ENCODE measurements around the gene ALX4. TPM values are rescaled to one million over a fixed set of nuclear protein-coding genes. Genes with fewer than 3 reads are reported as not detected.

ALX4 gene
- total and polyA plus RNA-seq, 2 of the 8 experiments (the other 6 are each of a cell fraction or from before 2014, with no cell fraction given) = not detected

DNA sequence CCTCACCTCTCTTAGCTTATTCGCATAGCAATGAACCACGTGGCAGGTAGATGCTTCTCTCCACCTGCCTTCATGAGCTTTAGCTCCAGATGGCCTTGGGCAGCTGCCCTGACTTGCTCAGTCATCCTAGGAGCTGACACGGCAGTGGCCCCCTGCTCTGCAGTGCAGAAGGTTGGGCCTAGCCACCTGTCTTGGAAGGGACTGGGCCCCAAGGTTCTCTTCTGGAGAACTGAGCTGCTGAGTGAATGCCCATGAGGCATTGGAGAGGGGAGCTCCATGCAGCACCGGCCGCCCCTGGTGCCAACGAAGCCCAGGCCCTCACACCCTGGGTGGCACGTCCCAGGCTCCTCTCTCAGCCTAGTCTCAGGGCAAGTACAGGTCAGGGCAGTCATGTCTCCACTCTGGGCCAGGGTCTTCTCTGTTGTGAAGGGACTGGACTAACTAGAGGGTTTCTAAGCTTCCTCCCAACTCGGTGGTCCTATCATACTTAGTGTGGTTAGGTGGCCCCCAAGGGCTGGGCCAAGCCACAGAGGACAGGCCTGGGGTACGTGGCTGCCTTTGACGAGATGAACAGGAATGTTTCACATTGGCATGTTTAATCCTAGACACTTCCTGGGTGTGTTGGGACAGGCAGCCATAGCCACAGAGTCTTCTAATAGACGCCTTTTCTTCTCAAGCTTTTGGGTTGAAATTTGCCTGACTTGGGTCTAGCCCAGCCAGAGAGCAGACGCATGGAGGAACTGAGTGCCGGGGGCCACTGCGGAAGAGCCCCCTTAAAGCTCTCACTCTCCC is 47.9 kb downstream of the ALX4 start:
- no peak overlapping the region for H3K4me3 ChIP-seq (ENCODE audit: extremely low read depth in 1 of 4, insufficient read depth in 2 of 4, low read depth in 3 of 4, low read length in 4 of 4)
- no peaks in the 10 kb centered on the region for H4K20me1 ChIP-seq (replicated peaks in 1 of 2; ENCODE audit: control insufficient read depth in 1 of 2, insufficient read depth in 2 of 2, low read length in 2 of 2)
- H2BK12ac ChIP-seq (ENCODE audit: low read depth, low read length) = no peak overlapping the region
- WGBS, 2 experiments (ENCODE audit: extremely low coverage in 1 of 2, insufficient coverage in 1 of 2, insufficient read length in 1 of 2, insufficient replicate concordance in 2 of 2, low coverage in 1 of 2, low lambda C conversion rate in 2 of 2, missing lambda C conversion rate in 1 of 2) = 93% methylated on average over 14 of the region's 14 CpGs; no CpG with 5 or more reads in 1 of the 2 experiments
- FAIRE-seq (no peak), DNase-seq (ENCODE audit: low read depth in 1 of 2, low spot score in 2 of 2) (no peak)
- H3K27ac ChIP-seq (ENCODE audit: low read depth, low read length) = no peak overlapping the region
- no peak overlapping the region for H3K4me2 ChIP-seq (ENCODE audit: insufficient read depth in 1 of 2, low read depth in 2 of 2, low read length in 2 of 2)
- ChIA-PET CTCF (ENCODE audit: partially characterized antibody) (interaction anchor here (0.6 to 3.2 kb wide), 9 partner anchors 12 to 168 kb away, joined by 3 to 13 read pairs (median 4); no protein-coding TSS in a partner anchor), POLR2A (ENCODE audit: partially characterized antibody) (interaction anchor here (1.0 to 2.7 kb wide), 3 partner anchors 14 to 18 kb away, joined by 3 to 7 read pairs (median 4); no protein-coding TSS in a partner anchor)
- H3K4me1 ChIP-seq (replicated peaks in 1 of 4; ENCODE audit: control insufficient read depth in 3 of 4, insufficient read depth in 4 of 4, low read length in 3 of 4) = no peaks in the 10 kb centered on the region; a peak in 2 of 7 replicates
- no peak overlapping the region for H2BK15ac ChIP-seq (ENCODE audit: low read length)
- no peaks in the 10 kb centered on the region for H3K36me3 ChIP-seq (ENCODE audit: control insufficient read depth in 2 of 4, insufficient read depth in 4 of 4, low read length in 3 of 4)
- H3K14ac ChIP-seq (ENCODE audit: insufficient read length) = no peak overlapping the region
- H2AFZ ChIP-seq (ENCODE audit: low read length) = no peak overlapping the region
- H3K9ac ChIP-seq (replicated peaks in 1 of 4; ENCODE audit: extremely low read depth in 1 of 4, low read depth in 3 of 4, low read length in 3 of 4) = no peak overlapping the region
- H4K5ac ChIP-seq (ENCODE audit: insufficient read length, low read depth, low read length) = no peak overlapping the region
- H4K8ac ChIP-seq (ENCODE audit: extremely low read depth, insufficient read depth, low read length) = no peak overlapping the region
- no peak overlapping the region for H3K18ac ChIP-seq (ENCODE audit: extremely low read depth, low read length)
- H3K79me1 ChIP-seq (ENCODE audit: low read depth, low read length) = no peaks in the 10 kb centered on the region
- no peak overlapping the region for H3K4ac ChIP-seq (replicated peaks; ENCODE audit: insufficient read length, low read depth, low read length)
- H3K56ac ChIP-seq (replicated peaks; ENCODE audit: insufficient read length, low read depth, low read length) = no peak overlapping the region
- no peaks in the 10 kb centered on the region for H3K27me3 ChIP-seq (replicated peaks in 1 of 4; ENCODE audit: control insufficient read depth in 3 of 4, extremely low read depth in 1 of 4, insufficient read depth in 3 of 4, low read length in 3 of 4)
- H3K9me3 ChIP-seq (ENCODE audit: insufficient read depth in 2 of 2, low read depth in 1 of 2, low read length in 1 of 2) = no peaks in the 10 kb centered on the region
- no peaks in the 10 kb centered on the region; the same call in 1 of the 2 replicates for H3K23me2 ChIP-seq (ENCODE audit: low read depth, low read length)
- no peak overlapping the region for H4K91ac ChIP-seq (replicated peaks; ENCODE audit: insufficient read length, low read length)
- no peak overlapping the region for H2BK120ac ChIP-seq (replicated peaks; ENCODE audit: low read depth, low read length)
- no peak overlapping the region for H2BK20ac ChIP-seq (ENCODE audit: low read length)
- no peak overlapping the region for H3K23ac ChIP-seq (ENCODE audit: insufficient read length)
- no peak overlapping the region for H2AK5ac ChIP-seq (ENCODE audit: low read depth, low read length)
- H3K79me2 ChIP-seq (ENCODE audit: control insufficient read depth in 1 of 2, insufficient read depth in 2 of 2, low read length in 2 of 2) = no peaks in the 10 kb centered on the region
- no peak overlapping the region for H2BK5ac ChIP-seq (ENCODE audit: low read depth, low read length)
- TF ChIP-seq CBX8 (IDR thresholded peaks at IDR 0.05; ENCODE audit: borderline replicate concordance, low read depth, low read length) (no peak), ZNF274 (IDR thresholded peaks at IDR 0.05; ENCODE audit: borderline replicate concordance, extremely low read depth, low read length) (no peak), NRF1 (IDR thresholded peaks at IDR 0.05; ENCODE audit: low read depth, low read length) (no peak), KDM5A (IDR thresholded peaks at IDR 0.05; ENCODE audit: low read length) (no peak), HDAC2 (IDR thresholded peaks at IDR 0.05; ENCODE audit: borderline replicate concordance in 1 of 2, low read depth in 2 of 2, low read length in 2 of 2) (no peak), EZH2 (IDR thresholded peaks at IDR 0.05; ENCODE audit: low read depth, low read length, severe bottlenecking) (no peak), RNF2 (IDR thresholded peaks at IDR 0.05; ENCODE audit: borderline replicate concordance, low read depth, low read length, missing control alignments, poor library complexity, severe bottlenecking) (no peak), FOSL1 (IDR thresholded peaks at IDR 0.05; ENCODE audit: insufficient read depth, low read depth, low read length) (no peak), CHD2 (IDR thresholded peaks at IDR 0.05; ENCODE audit: low read length) (no peak), RBBP5 (IDR thresholded peaks at IDR 0.05; ENCODE audit: borderline replicate concordance, low read depth, low read length) (no peak), HDAC6 (IDR thresholded peaks at IDR 0.05; ENCODE audit: low read depth, low read length) (no peak), SP4 (IDR thresholded peaks at IDR 0.05; ENCODE audit: low read length) (no peak)
